Measurements from ENCODE around the gene CPOX. TPM values are rescaled to one million over a fixed set of nuclear protein-coding genes. Genes with fewer than 3 reads are reported as not detected.

Gene CPOX
- total RNA-seq, 1 donor from 2014 or later = 34.8 TPM

DNA sequence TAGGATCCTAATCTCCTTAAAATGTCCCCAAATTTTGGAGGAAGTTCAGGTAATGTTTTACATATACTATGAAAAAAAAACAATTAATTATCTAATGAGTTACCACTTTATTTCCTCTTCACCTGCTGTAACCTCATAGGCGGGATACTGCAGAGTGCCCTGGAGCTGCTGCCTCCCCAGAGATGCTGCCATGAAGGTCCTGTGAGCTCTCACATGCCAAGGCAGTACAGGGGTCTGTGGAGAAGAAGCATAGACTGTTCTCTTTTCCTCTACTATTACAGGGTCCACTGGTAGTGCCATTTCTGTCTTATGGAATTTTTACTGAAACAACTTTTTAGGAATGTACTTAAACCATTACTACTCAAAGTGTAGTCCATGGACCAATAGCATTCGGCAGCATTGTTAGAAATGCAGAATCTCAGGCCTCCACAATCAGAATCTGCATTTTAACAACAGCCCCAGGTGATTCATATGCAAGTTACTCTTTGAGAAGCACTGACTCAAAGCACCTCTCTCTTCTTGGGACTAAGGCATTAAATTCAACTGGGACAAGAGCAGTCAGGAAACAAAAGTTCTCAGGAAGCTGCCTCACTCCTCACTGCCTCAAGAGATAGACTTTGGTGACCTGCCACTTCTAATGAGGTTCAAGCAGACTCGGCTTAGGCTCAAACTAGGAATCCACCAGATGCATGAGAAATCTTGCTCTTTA, 30.3 kb upstream of the CPOX start:
- Histone ChIP-seq H3K4me1 (no peaks in the 10 kb centered on the region), H3K9me3 (no peaks in the 10 kb centered on the region), H3K4me3 (no peak overlapping the region), H3K36me3 (no peaks in the 10 kb centered on the region), H3K27ac (no peak overlapping the region), H3K27me3 (no peaks in the 10 kb centered on the region)
- intact Hi-C loops (cut with DNase I) = no loop called here
- no peak for TF ChIP-seq CTCF (IDR thresholded peaks at IDR 0.05)
- no peak for DNase-seq (ENCODE audit: low spot score in 2 of 2)

DNA sequence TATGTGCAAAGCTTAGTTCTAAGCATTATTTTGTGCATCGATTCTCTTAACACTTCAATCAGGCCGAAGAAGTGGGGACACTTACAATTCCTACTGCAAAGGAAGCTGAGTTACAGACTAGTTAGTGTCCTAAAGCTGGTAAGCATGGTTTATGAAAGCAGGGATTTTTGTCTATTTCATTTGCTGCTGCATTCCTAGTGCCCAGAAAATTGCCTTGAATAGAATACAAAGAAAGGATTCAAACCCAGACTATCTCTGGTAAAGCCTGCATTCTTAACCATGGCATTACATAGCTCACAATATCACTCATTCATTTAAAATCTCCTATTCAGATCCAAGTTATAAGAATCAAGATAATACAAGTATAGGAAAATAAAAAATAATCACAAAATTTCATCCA, 24.4 kb upstream of the CPOX start:
- no peak for DNase-seq (ENCODE audit: low spot score in 2 of 2)
- H3K4me1 ChIP-seq = no peaks in the 10 kb centered on the region
- no peak overlapping the region for H3K4me3 ChIP-seq
- no peaks in the 10 kb centered on the region for H3K27me3 ChIP-seq
- TF ChIP-seq CTCF (IDR thresholded peaks at IDR 0.05) = no peak
- no peak overlapping the region for H3K27ac ChIP-seq
- no peaks in the 10 kb centered on the region for H3K9me3 ChIP-seq
- intact Hi-C loops (cut with DNase I) = no loop called here
- no peaks in the 10 kb centered on the region for H3K36me3 ChIP-seq

GRCh38 chr3:98613616-98614015, 20.2 kb upstream of the CPOX start:
- H3K4me3 ChIP-seq = no peak overlapping the region
- H3K36me3 ChIP-seq = no peaks in the 10 kb centered on the region
- intact Hi-C loops (cut with DNase I) = no loop called here
- no peaks in the 10 kb centered on the region for H3K9me3 ChIP-seq
- H3K4me1 ChIP-seq = no peaks in the 10 kb centered on the region
- TF ChIP-seq CTCF (IDR thresholded peaks at IDR 0.05) = no peak
- no peak overlapping the region for H3K27ac ChIP-seq
- no peaks in the 10 kb centered on the region for H3K27me3 ChIP-seq
- no peak for DNase-seq (ENCODE audit: low spot score in 2 of 2)

- Histone ChIP-seq H3K4me3 (no peak overlapping the region), H3K27me3 (no peaks in the 10 kb centered on the region), H3K4me1 (no peaks in the 10 kb centered on the region), H3K36me3 (no peaks in the 10 kb centered on the region), H3K27ac (no peak overlapping the region), H3K9me3 (no peaks in the 10 kb centered on the region)
- intact Hi-C loops (cut with DNase I) = no loop called here
- TF ChIP-seq CTCF (IDR thresholded peaks at IDR 0.05) = no peak
- no peak for DNase-seq (ENCODE audit: low spot score in 2 of 2)
Observed at GRCh38 chr3:98612996-98613517, 19.6 kb upstream of the CPOX start.

DNA sequence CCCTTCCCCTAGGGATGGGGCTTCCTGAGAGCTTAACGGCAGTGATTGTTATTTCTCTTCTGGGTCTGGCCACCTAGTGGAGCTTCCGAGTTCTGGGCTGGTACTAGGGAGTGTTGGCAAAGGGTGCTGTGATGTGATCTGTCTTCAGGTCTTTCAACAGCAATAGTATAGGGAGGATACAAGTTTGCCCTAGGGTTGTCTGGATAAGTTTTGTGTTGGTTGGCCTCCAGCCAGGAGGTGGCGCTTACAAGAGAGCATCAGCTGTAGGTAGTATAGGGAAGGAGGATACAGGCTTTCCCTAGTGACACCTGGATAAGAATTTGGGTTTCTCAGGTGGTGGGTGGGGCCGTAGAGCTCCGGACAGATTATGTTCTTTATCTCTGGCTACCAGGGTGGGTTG, 19.2 kb upstream of the CPOX start:
- DNase-seq (ENCODE audit: low spot score in 2 of 2) = no peak
- intact Hi-C loops (cut with DNase I) = no loop called here
- no peaks in the 10 kb centered on the region for H3K4me1 ChIP-seq
- H3K27me3 ChIP-seq = no peaks in the 10 kb centered on the region
- no peak overlapping the region for H3K4me3 ChIP-seq
- H3K27ac ChIP-seq = no peak overlapping the region
- no peaks in the 10 kb centered on the region for H3K9me3 ChIP-seq
- TF ChIP-seq CTCF (IDR thresholded peaks at IDR 0.05) = no peak
- H3K36me3 ChIP-seq = no peaks in the 10 kb centered on the region

Data from ascending aorta (tissue), 2 donors.